Natural killer cell treated with Interleukin-12 subunit alpha and Interleukin-12 subunit beta and Interleukin-15 and Interleukin-18, amount 100 ng/mL, for 72 hours (primary cell): Measurements from ENCODE around the gene BMP4. TPM values are rescaled to one million over a fixed set of nuclear protein-coding genes. Genes with fewer than 3 reads are reported as not detected.

Experiments used
- ATAC-seq, 2 donors: fragments of 150-1000 bp; cut with Tn5 transposase in 1 of 2; sonication (Bioruptor Pico), chemical (Tn5 transposase) in 1 of 2; 2 replicates each; pipeline ENCODE4 v1.10.0; 2021
- DNase-seq: peaks from one replicate; pipeline ENCODE4 v3.0.0; 2022; ENCODE audit warnings: low spot score
- H3K27ac Mint-ChIP-seq, 2 donors: 1 replicate in 1 of 2; 2 replicates in 1 of 2; pipeline ENCODE4 v1.8.0; 2022; ENCODE audit warnings: mixed read lengths in 2 of 2, mild to moderate bottlenecking in 1 of 2, moderate library complexity in 1 of 2
- H3K27me3 Mint-ChIP-seq, 2 donors: 1 replicate in 1 of 2; 2 replicates in 1 of 2; pipeline ENCODE4 v1.8.0; 2022; ENCODE audit warnings: mixed read lengths in 2 of 2
- H3K36me3 Mint-ChIP-seq: one replicate; pipeline ENCODE4 v1.8.0; 2022; ENCODE audit warnings: mixed read lengths
- H3K4me1 Mint-ChIP-seq, 2 donors: 1 replicate in 1 of 2; 2 replicates in 1 of 2; pipeline ENCODE4 v1.8.0; 2022; ENCODE audit warnings: low read depth in 2 of 2, mixed read lengths in 2 of 2, mild to moderate bottlenecking in 1 of 2
- H3K4me3 Mint-ChIP-seq: one replicate; pipeline ENCODE4 v1.8.0; 2022; ENCODE audit warnings: mixed read lengths
- H3K9me3 Mint-ChIP-seq: 2 replicates; pipeline ENCODE4 v1.8.0; 2022; ENCODE audit warnings: mixed read lengths
- total RNA-seq, 2 donors: library from RNA; stranded (reverse); gene quantifications; one replicate each; pipeline ENCODE4 v1.2.3, GENCODE V29; 2022

BMP4 gene
- total RNA-seq, 2 donors from 2014 or later: 0.26 TPM; not detected in 1

GRCh38 chr14:53924753-53925152 is 31.9 kb downstream of the BMP4 start:
- no peaks in the 10 kb centered on the region for H3K4me1 Mint-ChIP-seq
- ATAC-seq: no peak
- no peaks in the 10 kb centered on the region for H3K36me3 Mint-ChIP-seq
- peaks cover 0 to 15% of the 10 kb centered on the region in 2 donors for H3K27me3 Mint-ChIP-seq
- H3K4me3 Mint-ChIP-seq: no peak overlapping the region
- H3K9me3 Mint-ChIP-seq: no peaks in the 10 kb centered on the region
- no peak overlapping the region for H3K27ac Mint-ChIP-seq
- DNase-seq: no peak

GRCh38 chr14:53921027-53921426 is 35.6 kb downstream of the BMP4 start:
- DNase-seq (no peak), ATAC-seq (no peak)
- no peak overlapping the region for H3K4me3 Mint-ChIP-seq
- H3K27me3 Mint-ChIP-seq: peaks cover 0 to 8% of the 10 kb centered on the region in 2 donors
- H3K36me3 Mint-ChIP-seq: no peaks in the 10 kb centered on the region
- no peaks in the 10 kb centered on the region for H3K9me3 Mint-ChIP-seq
- H3K4me1 Mint-ChIP-seq: no peaks in the 10 kb centered on the region
- no peak overlapping the region for H3K27ac Mint-ChIP-seq

- H3K27me3 Mint-ChIP-seq: no peaks in the 10 kb centered on the region
- peaks cover 6% of the 10 kb centered on the region for H3K9me3 Mint-ChIP-seq
- no peak overlapping the region for H3K27ac Mint-ChIP-seq
- no peak overlapping the region for H3K4me3 Mint-ChIP-seq
- no peak for DNase-seq
- H3K36me3 Mint-ChIP-seq: peaks cover 6% of the 10 kb centered on the region
- no peak for ATAC-seq
- no peaks in the 10 kb centered on the region for H3K4me1 Mint-ChIP-seq
Observed at GRCh38 chr14:53916239-53916638, 40.4 kb downstream of the BMP4 start.

GRCh38 chr14:53915364-53916014 is 41.1 kb downstream of the BMP4 start:
- no peak overlapping the region for H3K4me3 Mint-ChIP-seq
- H3K27me3 Mint-ChIP-seq: no peaks in the 10 kb centered on the region
- peaks cover 6% of the 10 kb centered on the region for H3K36me3 Mint-ChIP-seq
- no peak overlapping the region for H3K27ac Mint-ChIP-seq
- DNase-seq (no peak), ATAC-seq (no peak)
- no peaks in the 10 kb centered on the region for H3K4me1 Mint-ChIP-seq
- peaks cover 6% of the 10 kb centered on the region for H3K9me3 Mint-ChIP-seq

GRCh38 chr14:53912021-53912420 is 44.6 kb downstream of the BMP4 start:
- peaks cover 6% of the 10 kb centered on the region for H3K9me3 Mint-ChIP-seq
- no peak overlapping the region for H3K4me3 Mint-ChIP-seq
- no peak for DNase-seq
- no peaks in the 10 kb centered on the region for H3K27me3 Mint-ChIP-seq
- peaks cover 6% of the 10 kb centered on the region for H3K36me3 Mint-ChIP-seq
- H3K4me1 Mint-ChIP-seq: no peaks in the 10 kb centered on the region
- H3K27ac Mint-ChIP-seq: no peak overlapping the region
- ATAC-seq: no peak

GRCh38 chr14:53908416-53908815 is 48.2 kb downstream of the BMP4 start:
- ATAC-seq: no peak
- no peak for DNase-seq
- no peaks in the 10 kb centered on the region for H3K27me3 Mint-ChIP-seq
- no peak overlapping the region for H3K4me3 Mint-ChIP-seq
- no peaks in the 10 kb centered on the region for H3K4me1 Mint-ChIP-seq
- H3K36me3 Mint-ChIP-seq: peaks cover 5% of the 10 kb centered on the region
- no peak overlapping the region for H3K27ac Mint-ChIP-seq
- H3K9me3 Mint-ChIP-seq: peaks cover 5% of the 10 kb centered on the region

- no peaks in the 10 kb centered on the region for H3K27me3 Mint-ChIP-seq
- DNase-seq: no peak
- H3K36me3 Mint-ChIP-seq: peaks cover 5% of the 10 kb centered on the region
- H3K27ac Mint-ChIP-seq: no peak overlapping the region
- H3K4me3 Mint-ChIP-seq: no peak overlapping the region
- H3K9me3 Mint-ChIP-seq: peaks cover 9% of the 10 kb centered on the region
- H3K4me1 Mint-ChIP-seq: no peaks in the 10 kb centered on the region
- ATAC-seq: no peak
Observed at GRCh38 chr14:53902307-53902706, 54.3 kb downstream of the BMP4 start.

- peaks cover 5% of the 10 kb centered on the region for H3K36me3 Mint-ChIP-seq
- H3K9me3 Mint-ChIP-seq: peaks cover 11% of the 10 kb centered on the region
- no peak overlapping the region for H3K27ac Mint-ChIP-seq
- H3K27me3 Mint-ChIP-seq: no peaks in the 10 kb centered on the region
- ATAC-seq: no peak
- no peaks in the 10 kb centered on the region for H3K4me1 Mint-ChIP-seq
- no peak for DNase-seq
- no peak overlapping the region for H3K4me3 Mint-ChIP-seq
Observed at GRCh38 chr14:53900499-53900898, 56.1 kb downstream of the BMP4 start.
